ENCODE measurements around the gene ORM1. TPM values are rescaled to one million over a fixed set of nuclear protein-coding genes. Genes with fewer than 3 reads are reported as not detected.

Gene ORM1
- total RNA-seq, 1 experiment from 2014 or later, result 27.5 TPM

DNA sequence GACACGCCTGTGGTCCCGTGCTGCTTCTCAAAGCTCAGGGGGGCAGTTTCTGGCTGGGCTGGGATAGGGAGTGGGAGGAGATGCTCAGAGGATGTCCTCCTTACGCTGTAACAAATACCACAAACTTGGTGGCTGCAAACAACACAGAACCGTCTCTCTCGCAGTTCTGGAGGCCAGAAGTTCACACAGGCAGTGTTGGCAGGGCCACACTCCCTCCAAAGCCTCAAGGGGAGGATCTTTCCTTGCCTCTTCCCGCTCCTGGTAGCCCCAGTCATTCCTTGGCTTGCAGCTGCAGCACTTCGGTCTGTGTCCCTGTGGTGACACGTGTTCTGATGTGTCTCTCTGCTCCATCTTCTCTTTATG is 10.4 kb upstream of the ORM1 start:
- Mint-ChIP-seq H3K36me3 (ENCODE audit: insufficient read depth, unreplicated experiment) (peaks cover 17% of the 10 kb centered on the region), H3K4me1 (ENCODE audit: low read depth, unreplicated experiment) (no peaks in the 10 kb centered on the region), H3K4me3 (ENCODE audit: unreplicated experiment) (no peak overlapping the region), H3K27me3 (ENCODE audit: insufficient read depth, unreplicated experiment) (no peaks in the 10 kb centered on the region), H3K9me3 (ENCODE audit: unreplicated experiment) (no peaks in the 10 kb centered on the region), H3K27ac (ENCODE audit: unreplicated experiment) (no peak overlapping the region)
- POLR2A ChIA-PET, result no interaction called here
- intact Hi-C loops (cut with micrococcal nuclease; ENCODE audit: unreplicated experiment), result no loop called here
- CTCF ChIA-PET, result no interaction called here
- no peak overlapping the region for H3K4me3 ChIP-seq (ENCODE audit: low read depth, low read length)
- no TSS peak for BruUV-seq (replicated peaks)
- H3K36me3 ChIP-seq (ENCODE audit: control insufficient read depth, insufficient read depth, low read length), result peaks cover 1% of the 10 kb centered on the region; the same call in 1 of the 2 replicates
- no peaks in the 10 kb centered on the region for H3K4me1 ChIP-seq
- TF ChIP-seq, protein P1, sequence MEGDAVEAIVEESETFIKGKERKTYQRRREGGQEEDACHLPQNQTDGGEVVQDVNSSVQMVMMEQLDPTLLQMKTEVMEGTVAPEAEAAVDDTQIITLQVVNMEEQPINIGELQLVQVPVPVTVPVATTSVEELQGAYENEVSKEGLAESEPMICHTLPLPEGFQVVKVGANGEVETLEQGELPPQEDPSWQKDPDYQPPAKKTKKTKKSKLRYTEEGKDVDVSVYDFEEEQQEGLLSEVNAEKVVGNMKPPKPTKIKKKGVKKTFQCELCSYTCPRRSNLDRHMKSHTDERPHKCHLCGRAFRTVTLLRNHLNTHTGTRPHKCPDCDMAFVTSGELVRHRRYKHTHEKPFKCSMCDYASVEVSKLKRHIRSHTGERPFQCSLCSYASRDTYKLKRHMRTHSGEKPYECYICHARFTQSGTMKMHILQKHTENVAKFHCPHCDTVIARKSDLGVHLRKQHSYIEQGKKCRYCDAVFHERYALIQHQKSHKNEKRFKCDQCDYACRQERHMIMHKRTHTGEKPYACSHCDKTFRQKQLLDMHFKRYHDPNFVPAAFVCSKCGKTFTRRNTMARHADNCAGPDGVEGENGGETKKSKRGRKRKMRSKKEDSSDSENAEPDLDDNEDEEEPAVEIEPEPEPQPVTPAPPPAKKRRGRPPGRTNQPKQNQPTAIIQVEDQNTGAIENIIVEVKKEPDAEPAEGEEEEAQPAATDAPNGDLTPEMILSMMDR (IDR thresholded peaks at IDR 0.05; ENCODE audit: insufficient read depth in 1 of 2, low read depth in 1 of 2, low read length in 1 of 2, severe bottlenecking in 1 of 2, unreplicated experiment in 1 of 2), result no peak
- no peak for DNase-seq
- no peaks in the 10 kb centered on the region for H3K27me3 ChIP-seq (replicated peaks; ENCODE audit: control insufficient read depth, insufficient read depth, low read length)
- H3K9me3 ChIP-seq, result no peaks in the 10 kb centered on the region

DNA sequence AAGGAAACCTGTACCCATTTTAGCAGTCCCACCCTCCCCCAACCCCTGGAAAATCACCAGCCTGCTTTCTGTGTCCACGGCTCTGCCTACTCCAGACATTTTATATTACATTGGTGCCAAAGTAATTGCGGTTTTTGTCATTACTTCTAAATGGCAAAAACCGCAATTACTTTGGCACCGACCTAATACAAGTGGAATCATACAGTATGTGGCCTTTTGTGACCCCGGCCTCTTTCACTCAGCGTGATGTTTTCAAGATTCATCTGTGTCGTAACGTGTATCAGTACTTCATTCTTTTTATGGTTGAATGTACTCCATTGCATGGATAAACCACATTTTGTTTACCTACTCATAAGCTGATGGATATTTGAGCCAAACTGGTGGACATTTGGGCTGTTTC is 9.7 kb upstream of the ORM1 start:
- no peaks in the 10 kb centered on the region; the same call in 1 of the 2 replicates for H3K4me1 ChIP-seq
- H3K4me3 ChIP-seq (ENCODE audit: low read depth, low read length), result no peak overlapping the region
- no peaks in the 10 kb centered on the region for H3K9me3 Mint-ChIP-seq (ENCODE audit: unreplicated experiment)
- H3K27me3 ChIP-seq (replicated peaks; ENCODE audit: control insufficient read depth, insufficient read depth, low read length), result no peaks in the 10 kb centered on the region
- no peak for DNase-seq
- H3K36me3 Mint-ChIP-seq (ENCODE audit: insufficient read depth, unreplicated experiment), result peaks cover 17% of the 10 kb centered on the region
- H3K36me3 ChIP-seq (ENCODE audit: control insufficient read depth, insufficient read depth, low read length), result peaks cover 1% of the 10 kb centered on the region; the same call in 1 of the 2 replicates
- no peak overlapping the region for H3K27ac Mint-ChIP-seq (ENCODE audit: unreplicated experiment)
- H3K9me3 ChIP-seq, result no peaks in the 10 kb centered on the region
- no peaks in the 10 kb centered on the region for H3K27me3 Mint-ChIP-seq (ENCODE audit: insufficient read depth, unreplicated experiment)
- no peak overlapping the region for H3K4me3 Mint-ChIP-seq (ENCODE audit: unreplicated experiment)
- H3K4me1 Mint-ChIP-seq (ENCODE audit: low read depth, unreplicated experiment), result no peaks in the 10 kb centered on the region
- intact Hi-C loops (cut with micrococcal nuclease; ENCODE audit: unreplicated experiment), result no loop called here
- TF ChIP-seq, protein P1 (IDR thresholded peaks at IDR 0.05; ENCODE audit: insufficient read depth in 1 of 2, low read depth in 1 of 2, low read length in 1 of 2, severe bottlenecking in 1 of 2, unreplicated experiment in 1 of 2), result no peak
- ChIA-PET CTCF (no interaction called here), POLR2A (no interaction called here)
- BruUV-seq (replicated peaks), result no TSS peak

DNA sequence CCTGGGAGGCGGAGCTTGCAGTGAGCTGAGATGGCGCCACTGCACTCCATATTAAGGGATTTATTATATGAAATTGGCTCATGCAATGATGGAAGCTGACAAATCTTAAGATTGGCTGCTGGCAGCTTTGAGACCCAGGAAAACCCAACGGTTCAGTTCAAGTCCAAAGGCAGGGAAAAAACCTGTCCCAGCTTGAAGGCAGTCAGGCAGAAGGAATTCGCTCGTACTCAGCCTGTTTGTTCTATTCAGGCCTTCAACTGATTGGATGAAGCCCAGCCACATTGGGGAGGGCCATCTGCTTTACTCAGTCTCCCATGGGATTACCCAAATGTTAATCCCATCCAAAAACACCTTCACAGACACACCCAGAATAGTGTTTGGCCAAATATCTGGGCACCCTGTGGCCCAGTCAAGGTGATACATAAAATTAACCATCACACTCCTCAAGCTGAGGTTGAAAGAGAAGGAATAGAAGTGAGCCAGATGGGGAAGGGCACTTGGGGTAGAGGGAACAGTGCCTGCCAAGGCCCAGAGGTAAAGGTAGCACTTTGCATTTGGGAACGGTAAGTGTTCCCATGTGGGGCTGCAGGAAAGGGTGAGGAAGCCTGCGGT is 8.5 kb upstream of the ORM1 start:
- Histone ChIP-seq H3K9me3 (no peaks in the 10 kb centered on the region), H3K4me3 (ENCODE audit: low read depth, low read length) (no peak overlapping the region), H3K36me3 (ENCODE audit: control insufficient read depth, insufficient read depth, low read length) (peaks cover 1% of the 10 kb centered on the region; the same call in 1 of the 2 replicates), H3K4me1 (no peaks in the 10 kb centered on the region; the same call in 1 of the 2 replicates), H3K27me3 (replicated peaks; ENCODE audit: control insufficient read depth, insufficient read depth, low read length) (no peaks in the 10 kb centered on the region)
- POLR2A ChIA-PET, result no interaction called here
- TF ChIP-seq, protein P1 (IDR thresholded peaks at IDR 0.05; ENCODE audit: insufficient read depth in 1 of 2, low read depth in 1 of 2, low read length in 1 of 2, severe bottlenecking in 1 of 2, unreplicated experiment in 1 of 2), result no peak
- intact Hi-C loops (cut with micrococcal nuclease; ENCODE audit: unreplicated experiment), result no loop called here
- DNase-seq, result peak in 1 of 2 experiments; percentile 9
- BruUV-seq (replicated peaks), result no TSS peak
- Mint-ChIP-seq H3K9me3 (ENCODE audit: unreplicated experiment) (no peaks in the 10 kb centered on the region), H3K36me3 (ENCODE audit: insufficient read depth, unreplicated experiment) (peaks cover 20% of the 10 kb centered on the region), H3K27ac (ENCODE audit: unreplicated experiment) (peak overlapping the region; percentile 15), H3K27me3 (ENCODE audit: insufficient read depth, unreplicated experiment) (no peaks in the 10 kb centered on the region), H3K4me3 (ENCODE audit: unreplicated experiment) (no peak overlapping the region), H3K4me1 (ENCODE audit: low read depth, unreplicated experiment) (peaks cover 6% of the 10 kb centered on the region)
- CTCF ChIA-PET, result interaction anchor here (0.8 kb wide), 1 partner anchor 232 kb away, joined by 4 read pairs; no protein-coding TSS in a partner anchor

All from Caco-2 (cell line).